Measurements from ENCODE around the gene GPR143.

DNA sequence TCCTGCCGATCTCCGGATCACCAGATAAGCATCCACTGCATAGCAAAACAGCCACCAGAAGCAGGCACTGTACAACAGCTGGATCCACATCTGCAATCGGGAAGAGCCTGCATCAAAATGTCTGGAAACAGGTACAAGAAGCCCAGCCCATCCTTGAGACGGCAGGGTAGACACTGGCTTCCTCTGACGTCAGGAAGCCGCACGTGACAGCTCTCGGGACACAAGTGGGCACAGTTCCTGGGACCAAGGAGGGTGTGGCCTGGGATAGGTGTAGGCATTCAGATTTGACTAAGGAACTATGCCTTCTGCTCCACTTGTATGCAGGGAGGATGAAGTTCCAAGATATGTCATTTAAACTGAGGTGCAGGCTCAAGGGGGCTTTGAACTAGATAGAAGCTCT is 6.3 kb downstream of the GPR143 start:
- TF ChIP-seq POLR2A (IDR thresholded peaks at IDR 0.05; ENCODE audit: extremely low read depth, insufficient read length) = no peak
- TF ChIP-seq, protein P1, sequence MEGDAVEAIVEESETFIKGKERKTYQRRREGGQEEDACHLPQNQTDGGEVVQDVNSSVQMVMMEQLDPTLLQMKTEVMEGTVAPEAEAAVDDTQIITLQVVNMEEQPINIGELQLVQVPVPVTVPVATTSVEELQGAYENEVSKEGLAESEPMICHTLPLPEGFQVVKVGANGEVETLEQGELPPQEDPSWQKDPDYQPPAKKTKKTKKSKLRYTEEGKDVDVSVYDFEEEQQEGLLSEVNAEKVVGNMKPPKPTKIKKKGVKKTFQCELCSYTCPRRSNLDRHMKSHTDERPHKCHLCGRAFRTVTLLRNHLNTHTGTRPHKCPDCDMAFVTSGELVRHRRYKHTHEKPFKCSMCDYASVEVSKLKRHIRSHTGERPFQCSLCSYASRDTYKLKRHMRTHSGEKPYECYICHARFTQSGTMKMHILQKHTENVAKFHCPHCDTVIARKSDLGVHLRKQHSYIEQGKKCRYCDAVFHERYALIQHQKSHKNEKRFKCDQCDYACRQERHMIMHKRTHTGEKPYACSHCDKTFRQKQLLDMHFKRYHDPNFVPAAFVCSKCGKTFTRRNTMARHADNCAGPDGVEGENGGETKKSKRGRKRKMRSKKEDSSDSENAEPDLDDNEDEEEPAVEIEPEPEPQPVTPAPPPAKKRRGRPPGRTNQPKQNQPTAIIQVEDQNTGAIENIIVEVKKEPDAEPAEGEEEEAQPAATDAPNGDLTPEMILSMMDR (IDR thresholded peaks at IDR 0.05; ENCODE audit: low read depth, low read length) = no peak

Measured in NB4 (cell line).